SK-N-SH (cell line): ENCODE results near the gene SSTR3. TPM values are rescaled to one million over a fixed set of nuclear protein-coding genes. Genes with fewer than 3 reads are reported as not detected.
A peak's percentile ranks its signal among the peaks of the same experiment; 100 is the strongest.

Experiments used
- CTCF ChIA-PET: fragments of 300-600, 350-600 bp; formaldehyde crosslinking; extraction: SDS; loops from one replicate; lab custom pipeline; 2021; lab: Yijun Ruan, JAX
- POLR2A ChIA-PET: fragments of 350-600 bp; sonication (Branson Sonifier 250); formaldehyde crosslinking; extraction: SDS; loops from one replicate; lab custom pipeline; 2020; ENCODE audit warnings: antibody characterized with exemption, inconsistent platforms; lab: Yijun Ruan, JAX
- DNase-seq: peaks from one replicate; pipeline ENCODE4 v3.0.0; 2012
- H2AFZ ChIP-seq: fragments of 200-600 bp; sonication (generic); 2 replicates; pipeline ENCODE4 v1.8.1; 2016; ENCODE audit warnings: antibody characterized with exemption, mild to moderate bottlenecking, low read depth
- H3F3A ChIP-seq: fragments of 200-600 bp; sonication (generic); replicated peaks from 2 replicates; pipeline ENCODE3; 2016; ENCODE audit warnings: antibody characterized with exemption, mild to moderate bottlenecking; ENCODE audit not compliant: insufficient read depth
- H3K27ac ChIP-seq, 2 experiments: fragments of 200-500 bp in 1 of 2; fragments of 200-600 bp in 1 of 2; sonication (Bioruptor generic) in 1 of 2; sonication (generic), shearing (Covaris generic) in 1 of 2; 2 replicates each; pipeline versions ENCODE4 v1.5.1 to v1.6.1; 2014 to 2016; ENCODE audit warnings: low read depth in 2 of 2, inconsistent platforms in 1 of 2, low read length in 1 of 2, mild to moderate bottlenecking in 1 of 2, mixed read lengths in 1 of 2
- H3K27me3 ChIP-seq: fragments of 200-600 bp; sonication (generic), shearing (Covaris generic); 2 replicates; pipeline ENCODE4 v1.6.1; 2016; ENCODE audit warnings: mixed run types; ENCODE audit not compliant: insufficient read depth
- H3K36me3 ChIP-seq, 2 experiments: fragments of 200-500 bp in 1 of 2; fragments of 200-600 bp in 1 of 2; sonication (Bioruptor generic) in 1 of 2; sonication (generic) in 1 of 2; replicated peaks in 1 of 2; 2 replicates each; pipeline versions ENCODE3 to v1.5.1; 2014 to 2016; ENCODE audit warnings: low read length in 1 of 2, mild to moderate bottlenecking in 1 of 2; ENCODE audit not compliant: insufficient read depth in 2 of 2, control insufficient read depth in 1 of 2
- H3K4me1 ChIP-seq, 2 experiments: fragments of 200-500 bp in 1 of 2; fragments of 200-600 bp in 1 of 2; sonication (Bioruptor generic) in 1 of 2; sonication (generic), shearing (Covaris generic) in 1 of 2; 2 replicates each; pipeline versions ENCODE4 v1.5.1 to v1.6.1; 2014 to 2016; ENCODE audit warnings: low read depth in 1 of 2, low read length in 1 of 2, mixed run types in 1 of 2; ENCODE audit not compliant: insufficient read depth in 2 of 2, control insufficient read depth in 1 of 2
- H3K4me2 ChIP-seq: fragments of 200-600 bp; sonication (generic), shearing (Covaris generic); 2 replicates; pipeline ENCODE4 v1.6.1; 2017; ENCODE audit warnings: mixed run types
- H3K4me3 ChIP-seq, 2 experiments: fragments of 200-500 bp in 1 of 2; fragments of 200-600 bp in 1 of 2; sonication (Bioruptor generic) in 1 of 2; sonication (generic), shearing (Covaris generic) in 1 of 2; 2 replicates each; pipeline versions ENCODE4 v1.5.1 to v1.8.1; 2014 to 2016; ENCODE audit warnings: low read depth in 2 of 2, inconsistent platforms in 1 of 2, low read length in 1 of 2, mild to moderate bottlenecking in 1 of 2, mixed read lengths in 1 of 2, moderate library complexity in 1 of 2
- H3K79me2 ChIP-seq: fragments of 200-600 bp; sonication (generic); 2 replicates; pipeline ENCODE4 v1.8.1; 2017; ENCODE audit warnings: mild to moderate bottlenecking; ENCODE audit not compliant: insufficient read depth
- H3K9ac ChIP-seq: fragments of 200-600 bp; sonication (generic); 2 replicates; pipeline ENCODE4 v1.6.1; 2017; ENCODE audit warnings: mixed run types
- H3K9me2 ChIP-seq: fragments of 200-600 bp; sonication (generic); 2 replicates; pipeline ENCODE4 v1.6.1; 2017; ENCODE audit warnings: mixed run types
- H3K9me3 ChIP-seq: fragments of 200-600 bp; sonication (generic); 2 replicates; pipeline ENCODE4 v1.6.1; 2017; ENCODE audit warnings: mixed run types, mild to moderate bottlenecking, moderate library complexity
- H4K20me1 ChIP-seq: fragments of 200-600 bp; sonication (generic); 2 replicates; pipeline ENCODE4 v1.6.1; 2017; ENCODE audit warnings: mild to moderate bottlenecking, mixed run types; ENCODE audit not compliant: insufficient read depth
- CHD2 ChIP-seq: fragments of 150-350 bp; IDR thresholded peaks from 2 replicates; pipeline ENCODE4 v1.6.1; 2018; ENCODE audit warnings: low read length; ENCODE audit not compliant: partially characterized antibody
- CTCF ChIP-seq: fragments of 200-600 bp; sonication (generic); IDR thresholded peaks from 2 replicates; pipeline ENCODE4 v1.6.1; 2017; ENCODE audit warnings: antibody characterized with exemption, mild to moderate bottlenecking, moderate library complexity
- EP300 ChIP-seq, 2 experiments: IDR thresholded peaks; 2 replicates each; pipeline versions ENCODE4 v1.4.0 to v1.6.1; 2012; ENCODE audit warnings: borderline replicate concordance in 1 of 2, low read depth in 1 of 2, low read length in 1 of 2
- FOSL2 ChIP-seq: IDR thresholded peaks from 2 replicates; pipeline ENCODE4 v1.4.0; 2012; ENCODE audit warnings: low read depth, mild to moderate bottlenecking, moderate library complexity, borderline replicate concordance
- FOXJ3 ChIP-seq: sonication (generic); formaldehyde crosslinking; IDR thresholded peaks from 2 replicates; pipeline ENCODE4 v1.5.1; 2020; ENCODE audit warnings: mild to moderate bottlenecking, missing genetic modification reagents
- GABPA ChIP-seq: IDR thresholded peaks from 2 replicates; pipeline ENCODE4 v1.4.0; 2012; ENCODE audit warnings: low read depth, mild to moderate bottlenecking
- IRF3 ChIP-seq: fragments of 150-350 bp; IDR thresholded peaks from 2 replicates; pipeline ENCODE4 v1.6.1; 2016; ENCODE audit warnings: mild to moderate bottlenecking, low read depth, low read length
- JUND ChIP-seq: IDR thresholded peaks from 2 replicates; pipeline ENCODE4 v1.4.0; 2012
- MEF2A ChIP-seq: IDR thresholded peaks from 2 replicates; pipeline ENCODE4 v1.4.0; 2012; ENCODE audit warnings: low read depth, borderline replicate concordance
- NFIC ChIP-seq: IDR thresholded peaks from 2 replicates; pipeline ENCODE4 v1.4.0; 2012; ENCODE audit warnings: borderline replicate concordance
- PBX3 ChIP-seq: IDR thresholded peaks from 2 replicates; pipeline ENCODE4; 2012
- POLR2AphosphoS5 ChIP-seq: IDR thresholded peaks from 2 replicates; pipeline ENCODE4 v1.6.1; 2012; ENCODE audit warnings: low read depth, low read length
- RAD21 ChIP-seq: IDR thresholded peaks from 2 replicates; pipeline ENCODE4 v1.6.1; 2012; ENCODE audit warnings: mild to moderate bottlenecking, low read length
- RCOR1 ChIP-seq: fragments of 150-350 bp; IDR thresholded peaks from 2 replicates; pipeline ENCODE4 v1.6.1; 2017; ENCODE audit warnings: antibody characterized with exemption, low read length
- RFX5 ChIP-seq: IDR thresholded peaks from 2 replicates; pipeline ENCODE4 v1.6.1; 2012; ENCODE audit warnings: mild to moderate bottlenecking, improper control_type of control experiment, low read length
- RXRA ChIP-seq: IDR thresholded peaks from 2 replicates; pipeline ENCODE4 v1.4.0; 2012; ENCODE audit warnings: low read depth, mild to moderate bottlenecking, borderline replicate concordance
- TAF1 ChIP-seq: IDR thresholded peaks from 2 replicates; pipeline ENCODE4 v1.6.1; 2012; ENCODE audit warnings: low read depth, mild to moderate bottlenecking, low read length, moderate library complexity, borderline replicate concordance
- TCF12 ChIP-seq: IDR thresholded peaks from 2 replicates; pipeline ENCODE4 v1.4.0; 2012
- TEAD4 ChIP-seq: IDR thresholded peaks from 2 replicates; pipeline ENCODE4 v1.4.0; 2012; ENCODE audit warnings: mild to moderate bottlenecking, borderline replicate concordance; ENCODE audit not compliant: insufficient read depth
- YY1 ChIP-seq: IDR thresholded peaks from 2 replicates; pipeline ENCODE4 v1.4.0; 2012; ENCODE audit warnings: low read depth, mild to moderate bottlenecking
- ZBTB33 ChIP-seq: IDR thresholded peaks from 2 replicates; pipeline ENCODE4 v1.4.0; 2012; ENCODE audit warnings: low read depth, borderline replicate concordance
- WGBS: methylation state at CpG from one replicate; pipeline ENCODE4 v1.1.6; 2017; ENCODE audit warnings: low lambda C conversion rate; 5-methylcytosine and 5-hydroxymethylcytosine counted together
- polyA plus RNA-seq, 3 experiments: library from polyadenylated mRNA; depleted of rRNA; stranded (reverse); fragments of >200 nt; gene quantifications; 2 replicates each; pipeline ENCODE4 v1.2.3, GENCODE V29; 2012

The SSTR3 gene
- polyA plus RNA-seq, 1 of the 3 experiments (the other 2 are of a cell fraction) = not detected

- POLR2A ChIA-PET = no interaction called here
- WGBS = 79% methylated on average over 5 of the region's 5 CpGs
These were observed 7.2 kb downstream of the SSTR3 start for GRCh38 chr22:37205046-37205445.

GRCh38 chr22:37204045-37204655 lies 8.1 kb downstream of the SSTR3 start:
- H3K4me2 ChIP-seq = no peak overlapping the region
- TF ChIP-seq CTCF = no peak
- TF ChIP-seq JUND = no peak
- TF ChIP-seq TCF12 = no peak
- no peak for TF ChIP-seq EP300 (IDR thresholded peaks at IDR 0.05; ENCODE audit: borderline replicate concordance in 1 of 2, low read depth in 1 of 2, low read length in 1 of 2)
- TF ChIP-seq RCOR1 = no peak
- TF ChIP-seq POLR2AphosphoS5 = no peak
- TF ChIP-seq TEAD4 = no peak
- TF ChIP-seq FOSL2 = no peak
- TF ChIP-seq NFIC = no peak
- no peak for TF ChIP-seq IRF3
- TF ChIP-seq RFX5 = no peak
- TF ChIP-seq GABPA = no peak
- no peak for TF ChIP-seq PBX3
- TF ChIP-seq RXRA = no peak

More at GRCh38 chr22:37205046-37205445, 7.2 kb downstream of the SSTR3 start:
- H3K4me2 ChIP-seq = no peak overlapping the region
- CTCF ChIA-PET = interaction anchor here (1.5 kb wide), 1 partner anchor 24 kb away, joined by 3 read pairs; no protein-coding TSS in a partner anchor
- H3K9me3 ChIP-seq = no peaks in the 10 kb centered on the region
- no peaks in the 10 kb centered on the region for H3K79me2 ChIP-seq
- peak; percentile 7 for DNase-seq
- H3K9me2 ChIP-seq = no peaks in the 10 kb centered on the region
- H2AFZ ChIP-seq = no peak overlapping the region
- no peak overlapping the region for H3K9ac ChIP-seq
- H4K20me1 ChIP-seq = no peaks in the 10 kb centered on the region
- no peak for TF ChIP-seq RAD21
- no peak for TF ChIP-seq FOXJ3
- TF ChIP-seq TAF1 = no peak
- no peak for TF ChIP-seq FOSL2
- TF ChIP-seq ZBTB33 = no peak
- no peak for TF ChIP-seq YY1
- no peak for TF ChIP-seq RFX5
- TF ChIP-seq NFIC = no peak
- TF ChIP-seq CHD2 = no peak
- TF ChIP-seq MEF2A = no peak
- no peak for TF ChIP-seq TEAD4
- no peak for TF ChIP-seq RCOR1
- H3K27ac ChIP-seq = no peak overlapping the region
- H3K4me3 ChIP-seq = no peak overlapping the region
- no peaks in the 10 kb centered on the region for H3F3A ChIP-seq
- H3K27me3 ChIP-seq = no peaks in the 10 kb centered on the region
- H3K4me1 ChIP-seq = no peaks in the 10 kb centered on the region; a peak in 1 of 4 replicates
- no peaks in the 10 kb centered on the region for H3K36me3 ChIP-seq

More at GRCh38 chr22:37204045-37204655, 8.1 kb downstream of the SSTR3 start:
- no peaks in the 10 kb centered on the region for H3K79me2 ChIP-seq
- no peaks in the 10 kb centered on the region for H3F3A ChIP-seq
- peaks cover 0 to 4% of the 10 kb centered on the region in 2 experiments; a peak in 1 of 4 replicates for H3K4me1 ChIP-seq
- no peaks in the 10 kb centered on the region for H3K9me3 ChIP-seq
- H3K4me3 ChIP-seq = no peak overlapping the region
- H3K36me3 ChIP-seq = no peaks in the 10 kb centered on the region
- 47% methylated on average over 2 of the region's 5 CpGs for WGBS
- no peaks in the 10 kb centered on the region for H3K9me2 ChIP-seq
- POLR2A ChIA-PET = no interaction called here
- H3K27me3 ChIP-seq = no peaks in the 10 kb centered on the region
- no peak overlapping the region for H3K9ac ChIP-seq
- H3K27ac ChIP-seq = no peak overlapping the region
- CTCF ChIA-PET = no interaction called here
- DNase-seq = no peak
- H4K20me1 ChIP-seq = no peaks in the 10 kb centered on the region
- H2AFZ ChIP-seq = no peak overlapping the region
